ENCODE data around the gene ADISSP.

GRCh38 chr20:3733119-3733995 is 34.2 kb downstream of the ADISSP start:
- no peak for TF ChIP-seq POLR2A (IDR thresholded peaks at IDR 0.05)
- no peak for TF ChIP-seq CTCF (IDR thresholded peaks at IDR 0.05)

Measured in thyroid gland (tissue), 4 donors.